22Rv1 (cell line): ENCODE results near the gene TXNRD2.
"Not testable (repeated sequence)": the region's sequence is repeated elsewhere in the genome, so short reads cannot be mapped to it uniquely, and the experiment has no call there.

Source experiments
- H3K27ac ChIP-seq: fragments of 450-650 bp; 2 replicates; pipeline ENCODE4 v1.5.1; 2017
- CTCF ChIP-seq: fragments of 450-650 bp; IDR thresholded peaks from 2 replicates; pipeline ENCODE4 v1.5.1; 2017; ENCODE audit warnings: mild to moderate bottlenecking
- ZFX ChIP-seq: fragments of 450-650 bp; IDR thresholded peaks from 2 replicates; pipeline ENCODE4 v1.6.1; 2017; ENCODE audit warnings: antibody characterized with exemption, borderline replicate concordance

The TXNRD2 gene

GRCh38 chr22:19832476-19833108 is 109.0 kb downstream of the TXNRD2 start:
- no peak overlapping the region for H3K27ac ChIP-seq
- TF ChIP-seq ZFX (no peak), CTCF (no peak)

- H3K27ac ChIP-seq, result not testable (repeated sequence)
Measured at GRCh38 chr22:19831979-19832378, 109.6 kb downstream of the TXNRD2 start.

- no peak overlapping the region for H3K27ac ChIP-seq
- no peak for TF ChIP-seq ZFX
- TF ChIP-seq CTCF, result no peak
Measured at GRCh38 chr22:19831016-19831415, 110.6 kb downstream of the TXNRD2 start.

- TF ChIP-seq ZFX, result no peak
- no peak for TF ChIP-seq CTCF
- H3K27ac ChIP-seq, result no peak overlapping the region
Measured at GRCh38 chr22:19828035-19828401, 113.6 kb downstream of the TXNRD2 start.

GRCh38 chr22:19827341-19828034 is 114.1 kb downstream of the TXNRD2 start:
- TF ChIP-seq ZFX (no peak), CTCF (no peak)
- no peak overlapping the region for H3K27ac ChIP-seq

- TF ChIP-seq CTCF, result no peak
- TF ChIP-seq ZFX, result no peak
- no peak overlapping the region for H3K27ac ChIP-seq
Measured at GRCh38 chr22:19826619-19826950, 115.0 kb downstream of the TXNRD2 start.

GRCh38 chr22:19825904-19826618 is 115.6 kb downstream of the TXNRD2 start:
- TF ChIP-seq ZFX, result no peak
- TF ChIP-seq CTCF, result no peak
- no peak overlapping the region for H3K27ac ChIP-seq
